OCI-LY1 (cell line): ENCODE results near the gene EP300.

ENCODE experiments used
- EZH2 ChIP-seq: fragments of 200-600 bp; sonication (generic), shearing (Covaris generic); IDR thresholded peaks from 2 replicates; pipeline ENCODE4 v1.8.0; 2017; ENCODE audit warnings: borderline replicate concordance, mixed run types, mild to moderate bottlenecking, antibody characterized with exemption, low read length, moderate library complexity, mixed read lengths
- TF ChIP-seq, protein P1 (sequence below): fragments of 200-600 bp; sonication (generic), shearing (Covaris generic); IDR thresholded peaks from 2 replicates; pipeline ENCODE4 v1.5.1; 2017; ENCODE audit warnings: mild to moderate bottlenecking, antibody characterized with exemption, low read length, moderate library complexity, mixed read lengths

DNA sequence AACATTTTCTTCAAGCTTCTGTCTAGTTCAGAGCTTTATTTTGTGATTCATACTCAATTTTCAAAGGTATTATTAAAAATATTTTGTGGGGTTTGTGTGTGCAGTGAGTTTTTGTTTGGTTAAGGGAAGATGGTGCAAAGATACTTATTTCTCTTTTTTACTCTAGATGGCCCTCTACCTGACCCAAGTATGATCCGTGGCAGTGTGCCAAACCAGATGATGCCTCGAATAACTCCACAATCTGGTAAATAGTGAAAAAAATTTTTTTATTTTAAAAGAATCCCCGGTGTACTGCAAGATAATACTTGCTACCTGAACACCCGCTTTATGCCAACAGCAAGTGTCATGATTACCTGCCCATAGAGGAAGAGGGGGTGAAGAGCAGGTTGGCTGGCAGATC lies 54.2 kb downstream of the EP300 start:
- TF ChIP-seq, protein P1, sequence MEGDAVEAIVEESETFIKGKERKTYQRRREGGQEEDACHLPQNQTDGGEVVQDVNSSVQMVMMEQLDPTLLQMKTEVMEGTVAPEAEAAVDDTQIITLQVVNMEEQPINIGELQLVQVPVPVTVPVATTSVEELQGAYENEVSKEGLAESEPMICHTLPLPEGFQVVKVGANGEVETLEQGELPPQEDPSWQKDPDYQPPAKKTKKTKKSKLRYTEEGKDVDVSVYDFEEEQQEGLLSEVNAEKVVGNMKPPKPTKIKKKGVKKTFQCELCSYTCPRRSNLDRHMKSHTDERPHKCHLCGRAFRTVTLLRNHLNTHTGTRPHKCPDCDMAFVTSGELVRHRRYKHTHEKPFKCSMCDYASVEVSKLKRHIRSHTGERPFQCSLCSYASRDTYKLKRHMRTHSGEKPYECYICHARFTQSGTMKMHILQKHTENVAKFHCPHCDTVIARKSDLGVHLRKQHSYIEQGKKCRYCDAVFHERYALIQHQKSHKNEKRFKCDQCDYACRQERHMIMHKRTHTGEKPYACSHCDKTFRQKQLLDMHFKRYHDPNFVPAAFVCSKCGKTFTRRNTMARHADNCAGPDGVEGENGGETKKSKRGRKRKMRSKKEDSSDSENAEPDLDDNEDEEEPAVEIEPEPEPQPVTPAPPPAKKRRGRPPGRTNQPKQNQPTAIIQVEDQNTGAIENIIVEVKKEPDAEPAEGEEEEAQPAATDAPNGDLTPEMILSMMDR = no peak
- TF ChIP-seq EZH2 = no peak
